ENCODE data around the gene S1PR4.
"Not testable (repeated sequence)": the region's sequence is repeated elsewhere in the genome, so short reads cannot be mapped to it uniquely, and the experiment has no call there.

Gene S1PR4

DNA sequence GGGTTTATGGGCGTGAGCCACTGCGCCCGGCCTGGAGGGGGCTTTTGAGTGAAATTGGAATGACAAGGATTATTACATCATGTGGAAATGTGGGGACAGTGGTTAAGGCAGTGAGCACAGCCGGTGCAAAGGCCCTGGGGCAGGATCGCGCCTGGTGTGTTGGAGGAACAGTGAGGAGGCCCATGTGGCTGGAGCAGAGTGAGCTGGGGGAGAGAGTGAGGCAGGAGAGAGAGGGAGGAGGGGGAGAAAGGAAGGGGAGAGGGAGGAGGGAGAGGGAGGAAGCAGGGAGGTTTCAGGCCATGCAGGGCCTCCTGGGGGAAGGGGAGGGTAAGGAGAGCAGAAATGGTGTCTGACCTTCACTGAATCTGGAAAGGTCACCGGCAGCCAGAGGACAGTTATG lies 34.6 kb downstream of the S1PR4 start:
- no peak for DNase-seq (ENCODE audit: low read depth, low spot score)

DNA sequence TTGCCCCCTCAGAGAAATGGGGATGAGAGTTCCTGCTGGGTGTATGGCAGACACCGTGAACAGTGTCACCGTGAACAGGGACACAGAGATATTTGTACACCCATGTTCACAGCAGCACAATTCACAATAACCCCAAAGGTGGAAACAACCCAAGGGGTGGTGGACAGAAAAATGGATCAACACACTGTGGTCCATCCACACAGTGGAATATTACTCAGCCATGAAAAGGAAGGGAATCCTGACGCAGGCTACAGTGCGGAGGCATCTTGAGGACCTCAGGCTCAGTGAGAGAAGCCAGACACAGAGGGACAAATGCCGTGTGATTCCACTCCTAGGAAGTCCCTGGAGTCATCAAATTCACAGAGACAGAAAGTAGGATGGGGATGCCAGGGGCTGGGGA lies 38.3 kb downstream of the S1PR4 start:
- DNase-seq (ENCODE audit: low read depth, low spot score), result no peak

DNA sequence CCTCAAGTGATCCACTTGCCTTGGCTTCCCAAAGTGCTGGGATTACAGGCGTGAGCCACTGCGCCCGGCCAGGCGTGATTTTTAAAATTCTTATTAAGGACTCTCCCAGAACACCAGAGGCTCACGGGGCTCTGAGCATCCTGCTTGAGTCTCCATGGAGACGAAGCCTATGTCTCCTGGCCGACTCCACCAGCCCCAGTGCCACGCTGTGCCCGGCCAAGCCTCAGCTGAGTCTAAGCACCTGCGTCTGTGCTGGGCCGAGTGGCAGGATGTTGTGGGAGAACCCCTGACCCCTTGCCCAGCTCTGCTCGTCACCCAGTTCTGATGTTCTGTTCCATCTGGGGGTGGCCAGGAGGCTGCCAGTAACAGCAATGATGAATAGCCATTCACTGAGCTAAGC lies 42.0 kb downstream of the S1PR4 start:
- no peak for DNase-seq (ENCODE audit: low read depth, low spot score)

DNA sequence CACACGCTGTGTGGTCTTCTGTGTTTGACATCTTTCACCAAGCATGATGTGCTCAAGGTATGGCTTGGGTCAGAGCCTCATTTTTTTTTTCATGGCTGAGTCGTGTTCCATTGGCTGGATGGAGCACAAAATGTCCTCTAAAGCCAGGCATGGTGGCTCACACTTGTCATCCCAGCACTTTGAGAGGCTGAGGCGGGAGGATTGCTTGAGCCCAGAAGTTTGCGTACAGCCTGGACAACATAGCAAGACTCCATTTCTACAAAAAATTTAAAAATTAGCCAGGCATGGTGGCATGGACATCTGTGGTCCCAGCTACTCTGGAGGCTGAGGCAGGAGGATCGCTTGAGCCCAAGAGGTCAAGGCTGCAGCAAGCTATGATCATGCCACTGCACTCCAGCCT lies 43.0 kb downstream of the S1PR4 start:
- not testable (repeated sequence) for DNase-seq (ENCODE audit: low read depth, low spot score)

DNA sequence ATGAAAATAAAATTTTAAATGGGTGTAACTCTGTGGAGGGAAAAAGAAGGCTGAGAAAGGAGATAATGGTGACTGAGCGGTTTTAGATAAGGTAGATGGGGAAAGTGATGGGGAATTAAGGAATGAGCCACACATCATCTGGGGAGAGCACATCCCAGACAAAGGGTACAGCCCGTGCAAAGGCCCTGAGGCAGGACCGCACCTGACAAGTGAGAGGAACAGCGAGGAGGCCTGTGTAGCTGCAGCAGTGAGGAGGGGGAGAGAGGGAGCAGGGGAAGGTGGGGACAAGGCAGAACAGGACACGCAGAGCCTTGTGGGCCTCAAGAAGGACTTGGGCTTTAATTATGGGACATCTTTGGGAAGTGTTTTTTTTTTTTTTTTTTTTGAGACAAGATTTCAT lies 44.1 kb downstream of the S1PR4 start:
- no peak for DNase-seq (ENCODE audit: low read depth, low spot score)

DNA sequence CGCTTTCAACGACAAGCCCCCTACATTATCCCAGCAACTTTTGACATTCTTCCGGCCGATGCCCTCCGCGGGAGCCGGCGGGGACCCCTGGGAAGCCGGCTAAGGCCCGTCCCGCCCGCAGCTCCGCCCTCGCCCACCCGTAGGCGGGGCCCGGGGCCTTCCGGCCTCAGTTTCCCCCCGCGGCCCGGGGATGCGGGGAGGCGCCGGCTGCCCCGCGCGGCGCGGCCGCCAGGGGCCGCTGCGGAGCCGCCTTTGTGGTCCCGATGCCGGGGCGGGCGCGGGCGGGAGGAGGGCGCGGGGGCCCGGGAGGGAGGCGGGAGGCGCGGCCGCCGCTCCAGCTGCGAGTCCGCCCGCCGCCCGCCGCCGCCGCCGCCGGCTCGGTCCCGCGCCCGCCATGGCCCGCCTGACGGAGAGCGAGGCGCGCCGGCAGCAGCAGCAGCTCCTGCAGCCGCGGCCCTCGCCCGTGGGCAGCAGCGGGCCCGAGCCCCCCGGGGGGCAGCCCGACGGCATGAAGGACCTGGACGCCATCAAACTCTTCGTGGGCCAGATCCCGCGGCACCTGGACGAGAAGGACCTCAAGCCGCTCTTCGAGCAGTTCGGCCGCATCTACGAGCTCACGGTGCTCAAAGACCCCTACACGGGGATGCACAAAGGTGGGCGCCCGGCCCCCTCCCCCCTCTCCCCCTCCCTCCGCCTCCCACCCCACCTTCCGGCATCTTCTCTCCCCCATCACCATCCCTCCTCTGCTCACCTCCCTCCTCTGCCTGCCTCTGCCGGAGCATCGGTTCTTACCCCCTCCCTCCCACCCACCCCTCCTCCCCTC lies 46.0 kb downstream of the S1PR4 start, which contains the start of gene CELF5:
Gene CELF5, plus strand, starts transcription at position 316 of the 823 bp plus-strand sequence. Its CDS starts 79 bp downstream, at position 395.
- no peak for DNase-seq (ENCODE audit: low read depth, low spot score)

DNA sequence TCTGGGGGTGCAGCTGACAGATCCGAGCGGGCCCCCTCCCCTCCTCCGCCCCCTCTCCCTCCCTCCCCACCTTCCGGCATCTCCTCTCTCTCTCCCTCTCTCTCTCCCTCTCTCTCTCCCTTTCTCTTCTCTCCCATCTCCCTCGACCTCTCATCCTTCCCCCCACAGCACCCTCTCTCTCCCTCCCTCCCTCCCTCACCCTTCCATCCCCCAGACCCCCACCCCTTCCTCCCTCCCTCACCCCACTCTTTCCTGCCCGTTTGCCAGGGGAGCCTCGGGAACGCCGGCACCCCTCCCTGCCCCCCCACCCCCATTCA lies 46.6 kb downstream of the S1PR4 start:
- no peak for DNase-seq (ENCODE audit: low read depth, low spot score)

DNA sequence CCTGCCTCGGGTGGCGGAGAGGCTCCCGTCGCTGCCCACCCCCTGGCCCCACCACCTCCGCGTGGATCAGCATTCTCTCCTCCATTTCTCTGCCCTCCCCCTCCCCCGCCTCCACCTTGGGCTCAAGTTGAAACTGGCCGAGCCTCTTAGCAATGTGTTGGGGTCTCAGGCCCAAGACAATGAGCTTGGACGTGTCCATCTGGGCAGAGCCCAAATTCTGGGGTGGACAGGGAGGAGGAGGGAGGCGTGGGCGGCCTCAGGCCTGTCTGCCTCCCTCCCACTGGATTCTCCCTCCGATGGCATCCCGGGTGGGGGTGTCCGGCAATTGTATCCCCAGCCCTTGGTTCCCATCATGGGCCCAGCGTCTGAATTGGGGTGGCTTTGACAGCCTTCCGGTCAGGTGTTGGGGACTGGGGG lies 47.1 kb downstream of the S1PR4 start:
- no peak for DNase-seq (ENCODE audit: low read depth, low spot score)

DNA sequence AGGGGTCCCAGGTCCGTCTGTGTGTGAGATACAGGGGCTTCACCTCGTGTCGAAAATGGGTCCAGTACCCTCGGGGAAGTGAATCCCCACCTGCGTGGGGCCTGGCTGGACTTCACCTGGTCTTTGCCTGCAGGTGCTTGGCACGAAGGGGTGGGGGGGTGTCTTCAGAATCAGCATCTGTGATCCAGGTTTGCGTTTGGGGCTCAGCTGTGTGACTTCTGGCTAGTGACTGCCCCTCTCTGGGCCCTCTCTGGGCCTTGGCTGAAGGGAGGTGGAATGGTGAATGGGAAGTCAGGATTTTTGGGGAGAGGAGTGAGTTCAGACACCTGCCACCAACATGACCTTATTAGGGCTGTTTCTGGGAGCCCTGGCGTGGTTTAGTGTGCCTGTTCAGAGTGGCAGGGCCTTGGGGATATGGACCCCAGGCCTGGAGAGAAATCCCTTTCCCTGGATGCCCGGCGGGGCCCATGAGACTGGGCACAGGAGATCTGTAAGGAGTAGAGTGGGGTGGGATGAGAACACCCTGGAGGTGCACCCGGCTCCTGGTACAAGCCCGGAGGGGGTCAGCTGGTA lies 48.6 kb downstream of the S1PR4 start:
- no peak for DNase-seq (ENCODE audit: low read depth, low spot score)

DNA sequence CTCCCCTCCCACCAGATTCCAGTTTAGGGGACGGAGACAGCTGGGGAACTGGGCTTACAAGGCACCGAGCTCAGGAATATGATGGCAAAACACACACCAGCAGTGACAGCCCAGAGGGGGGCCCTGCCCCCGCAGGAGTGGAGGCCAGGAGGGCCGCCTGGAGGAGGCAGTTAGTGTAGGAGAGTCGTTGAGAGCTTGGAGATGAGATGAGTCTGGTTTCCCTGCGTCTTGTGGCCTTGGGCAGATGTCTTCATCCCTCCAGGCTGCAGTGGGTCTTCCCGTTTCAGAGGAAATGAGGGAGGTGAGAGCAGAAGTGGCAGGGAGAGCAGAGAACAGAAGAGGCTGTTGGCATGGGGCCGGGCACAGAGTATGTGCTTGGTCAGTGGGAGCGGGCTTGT lies 50.8 kb downstream of the S1PR4 start:
- DNase-seq (ENCODE audit: low read depth, low spot score), result no peak

Measured in iPS DF 19.7 (cell line).